COLO668 (cell line): ENCODE measurements around the gene CAPZB.

Experiments used
- DNase-seq: peaks from one replicate; lab custom pipeline; 2025; ENCODE audit not compliant: unreplicated experiment; lab: John Stamatoyannopoulos, UW

Gene CAPZB

DNA sequence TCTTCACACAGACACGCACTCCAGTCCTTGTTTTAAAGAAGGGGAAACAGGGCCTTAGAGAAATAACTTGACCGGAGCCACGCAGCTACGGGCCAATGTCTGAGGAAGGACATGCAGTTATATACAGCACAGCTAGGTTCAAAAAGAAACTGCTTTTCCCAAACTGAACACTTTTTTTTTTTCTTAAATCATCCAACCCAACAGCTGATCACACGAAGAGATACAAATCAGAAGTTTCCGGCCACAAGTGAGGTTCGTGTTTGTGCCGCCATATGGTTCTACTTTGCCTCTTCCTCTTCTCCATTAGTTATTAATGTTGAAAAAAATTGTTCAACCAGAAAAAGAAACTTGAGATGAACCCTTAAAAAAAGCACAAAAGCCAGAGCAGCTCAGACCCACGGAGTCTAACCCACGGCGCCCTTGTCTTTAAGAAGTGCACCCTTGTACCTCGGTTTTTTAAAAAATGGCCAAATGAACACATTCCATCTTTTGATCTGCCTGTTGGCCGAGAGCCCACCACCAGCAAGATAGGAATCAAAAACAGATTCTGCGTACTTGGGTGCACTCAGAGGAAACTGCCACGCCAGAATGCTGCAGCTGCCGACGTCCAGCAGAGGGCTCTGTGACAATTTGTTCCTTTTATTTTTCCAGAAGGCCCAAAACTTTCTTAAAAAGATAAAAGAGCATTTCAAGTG is 94.3 kb downstream of the CAPZB start:
- DNase-seq: peak; percentile 60

GRCh38 chr1:19390166-19390850 is 95.0 kb downstream of the CAPZB start:
- DNase-seq: no peak

DNA sequence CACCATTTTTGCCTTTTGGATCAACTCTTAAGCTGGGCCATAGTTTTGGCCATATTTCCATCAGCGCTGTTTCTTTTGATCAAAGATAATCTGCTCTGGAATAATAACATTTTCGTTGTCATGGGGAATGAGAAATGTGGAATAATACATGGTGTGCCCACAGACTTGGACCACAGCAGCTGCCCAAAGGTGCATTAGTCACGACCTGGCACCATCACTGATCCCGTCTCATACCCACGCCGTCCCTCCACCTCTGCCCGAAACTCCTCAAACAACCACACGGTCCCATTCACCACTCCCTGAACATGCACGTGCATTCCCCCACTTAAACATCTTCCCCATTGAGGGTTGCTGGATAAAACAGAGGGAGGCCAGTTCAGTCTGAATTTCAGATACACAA is 96.4 kb downstream of the CAPZB start:
- DNase-seq: no peak

GRCh38 chr1:19387045-19387467 is 98.3 kb downstream of the CAPZB start:
- no peak for DNase-seq

DNA sequence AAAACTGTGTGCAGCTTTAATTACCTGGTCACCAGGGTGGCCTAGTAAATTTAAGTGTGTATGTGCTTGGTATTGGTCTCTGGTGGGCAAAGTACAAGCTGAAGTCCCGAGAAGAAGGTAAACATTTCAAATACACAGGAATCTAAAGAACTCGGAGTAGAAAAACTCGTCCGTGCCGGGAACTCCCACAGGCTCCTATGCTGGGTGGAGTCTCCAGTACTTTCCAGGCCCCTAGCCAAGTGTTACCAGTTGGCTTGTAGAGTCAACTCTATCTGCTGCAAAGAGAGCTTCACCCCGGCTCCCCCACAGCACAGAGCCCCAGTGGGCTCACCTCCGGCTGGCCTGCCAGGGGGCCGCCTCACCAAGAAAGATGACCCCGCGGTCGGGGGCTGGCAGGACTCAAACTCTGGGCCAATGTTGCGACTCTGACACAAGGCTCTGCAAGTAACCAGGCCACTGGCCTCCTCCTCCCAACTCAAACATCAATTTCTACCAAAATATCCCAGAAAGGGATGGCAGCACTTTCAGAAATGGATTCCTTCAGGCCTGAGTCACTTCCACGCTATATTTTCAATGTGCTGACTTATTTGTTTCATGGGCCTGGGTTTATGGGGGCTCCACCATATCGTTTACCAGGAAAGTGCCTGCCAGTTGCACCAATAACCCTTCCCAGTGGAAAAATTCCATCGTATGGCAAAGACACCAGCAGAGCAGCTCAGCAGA is 99.3 kb downstream of the CAPZB start:
- DNase-seq: no peak

- no peak for DNase-seq
Observed at GRCh38 chr1:19385221-19385620, 100.1 kb downstream of the CAPZB start.

DNA sequence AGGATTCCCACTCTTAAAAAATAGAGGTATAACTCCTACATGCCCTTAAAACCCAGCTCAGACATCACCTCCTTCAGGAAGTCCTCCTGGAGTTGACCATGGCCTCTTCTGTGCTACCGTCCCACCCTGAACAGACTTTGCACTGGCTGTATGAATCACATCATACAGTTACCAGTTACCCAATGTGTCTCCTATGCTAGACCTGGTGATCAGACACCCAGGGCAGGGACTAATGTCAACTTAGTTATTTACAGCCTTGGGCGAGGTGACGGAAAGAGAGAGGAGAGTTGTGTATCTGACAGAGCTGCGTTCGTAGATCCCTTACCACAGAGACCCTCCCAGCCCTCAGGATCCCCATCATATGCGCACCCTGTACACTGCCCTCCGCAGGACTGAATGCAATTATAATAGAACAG is 100.6 kb downstream of the CAPZB start:
- no peak for DNase-seq

GRCh38 chr1:19384113-19384512 is 101.2 kb downstream of the CAPZB start:
- peak; percentile 87 for DNase-seq

GRCh38 chr1:19382222-19382621 is 103.1 kb downstream of the CAPZB start:
- DNase-seq: no peak

DNA sequence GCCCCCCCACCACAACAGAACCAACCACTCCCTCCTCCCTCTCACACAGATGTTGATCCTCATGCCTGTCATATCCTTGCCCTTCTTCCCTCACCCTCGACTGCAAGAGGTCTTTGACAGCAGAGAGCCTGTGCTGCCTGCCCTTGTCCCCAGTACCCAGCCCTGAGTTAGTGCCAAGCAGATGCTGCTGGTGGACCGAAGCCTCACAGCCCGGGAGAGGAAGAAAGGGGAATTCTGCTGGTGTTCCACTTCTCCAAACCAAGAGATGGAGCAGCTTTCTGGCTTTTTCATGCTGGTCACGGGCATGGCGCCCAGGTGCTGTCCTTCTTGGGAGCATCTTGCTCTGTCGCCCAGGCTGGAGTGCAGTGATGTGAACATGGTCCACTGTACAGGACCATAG is 104.1 kb downstream of the CAPZB start:
- no peak for DNase-seq

GRCh38 chr1:19377812-19378718 is 107.3 kb downstream of the CAPZB start:
- DNase-seq: no peak

DNA sequence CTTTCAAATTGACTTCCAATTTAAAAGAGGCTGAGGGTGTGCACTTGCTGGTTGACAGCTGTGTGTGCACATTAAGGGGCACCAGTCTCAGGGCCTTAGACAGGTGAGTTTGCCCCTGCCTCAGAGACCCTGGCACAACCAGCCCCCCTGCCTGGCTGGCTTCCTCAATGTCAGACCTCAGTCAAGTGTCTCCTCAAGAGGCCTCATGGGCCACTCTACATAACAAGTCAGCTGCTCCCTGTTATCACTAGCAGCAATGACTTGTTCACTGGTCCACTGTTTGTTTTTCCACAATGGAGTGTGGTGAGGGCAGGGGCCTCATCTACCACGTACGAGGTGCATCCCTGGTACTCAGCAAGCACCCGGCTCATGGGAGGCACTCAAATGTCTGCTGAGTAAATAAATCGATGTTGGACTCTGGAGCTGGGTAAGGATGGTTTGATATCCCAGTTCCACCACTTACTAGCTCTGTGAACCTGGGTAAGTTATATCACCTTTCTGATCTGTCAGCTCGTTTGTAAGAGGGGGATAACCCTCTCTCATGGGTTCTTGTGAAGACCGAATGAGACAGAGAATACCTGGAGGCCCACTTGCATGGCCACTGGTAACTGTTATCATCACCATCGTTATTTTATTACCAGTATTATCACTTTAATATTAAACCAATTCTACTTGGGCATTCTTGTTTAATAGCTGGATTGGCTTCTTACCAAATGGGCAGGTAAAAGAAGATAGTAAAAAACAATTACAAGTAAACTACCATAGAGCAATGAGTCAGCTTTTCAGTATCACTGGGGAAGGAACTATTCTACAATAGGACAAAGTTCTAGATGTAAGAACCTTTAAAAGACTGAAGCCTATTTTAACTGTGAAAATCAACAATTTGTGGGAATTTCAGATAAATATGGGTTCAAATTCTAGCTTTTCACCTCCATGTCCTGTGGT is 108.6 kb downstream of the CAPZB start:
- DNase-seq: peak; percentile 35

DNA sequence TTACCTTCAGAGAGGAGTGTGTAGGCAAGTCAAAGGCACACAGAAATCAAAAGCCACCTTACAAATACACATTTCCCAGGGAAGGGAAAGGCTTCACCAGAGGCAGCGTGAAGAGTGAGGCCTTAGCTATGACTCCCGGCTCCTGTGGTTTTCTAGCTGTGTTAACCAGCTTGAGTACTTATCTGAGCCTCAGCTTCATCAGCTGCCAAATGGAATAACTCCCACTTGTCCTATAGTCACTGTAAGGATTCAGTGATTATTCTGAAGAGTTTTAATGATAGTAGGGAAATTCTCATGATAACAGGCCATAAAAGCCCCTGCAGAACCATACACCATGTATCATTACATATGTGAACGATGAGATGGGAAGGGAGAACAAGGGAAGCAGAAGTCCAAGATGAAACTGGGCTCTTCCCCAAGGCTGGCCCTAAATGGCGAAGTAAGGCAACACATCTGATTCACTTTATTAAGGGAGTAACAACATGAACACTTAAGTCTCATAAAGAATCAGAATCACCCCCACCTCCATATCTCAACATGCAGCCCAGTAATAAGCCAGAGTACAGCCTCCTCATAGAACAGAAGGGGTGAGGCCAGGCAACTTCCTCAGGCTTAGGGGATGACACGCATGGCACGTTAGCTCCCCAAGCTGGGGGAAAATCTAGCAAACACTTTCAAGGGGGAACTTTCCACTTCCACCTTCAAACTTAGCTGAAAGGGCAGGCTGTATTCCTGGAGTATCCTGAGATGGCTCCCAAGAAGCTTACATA is 109.5 kb downstream of the CAPZB start:
- no peak for DNase-seq

- DNase-seq: no peak
Observed at GRCh38 chr1:19374926-19375325, 110.4 kb downstream of the CAPZB start.

DNA sequence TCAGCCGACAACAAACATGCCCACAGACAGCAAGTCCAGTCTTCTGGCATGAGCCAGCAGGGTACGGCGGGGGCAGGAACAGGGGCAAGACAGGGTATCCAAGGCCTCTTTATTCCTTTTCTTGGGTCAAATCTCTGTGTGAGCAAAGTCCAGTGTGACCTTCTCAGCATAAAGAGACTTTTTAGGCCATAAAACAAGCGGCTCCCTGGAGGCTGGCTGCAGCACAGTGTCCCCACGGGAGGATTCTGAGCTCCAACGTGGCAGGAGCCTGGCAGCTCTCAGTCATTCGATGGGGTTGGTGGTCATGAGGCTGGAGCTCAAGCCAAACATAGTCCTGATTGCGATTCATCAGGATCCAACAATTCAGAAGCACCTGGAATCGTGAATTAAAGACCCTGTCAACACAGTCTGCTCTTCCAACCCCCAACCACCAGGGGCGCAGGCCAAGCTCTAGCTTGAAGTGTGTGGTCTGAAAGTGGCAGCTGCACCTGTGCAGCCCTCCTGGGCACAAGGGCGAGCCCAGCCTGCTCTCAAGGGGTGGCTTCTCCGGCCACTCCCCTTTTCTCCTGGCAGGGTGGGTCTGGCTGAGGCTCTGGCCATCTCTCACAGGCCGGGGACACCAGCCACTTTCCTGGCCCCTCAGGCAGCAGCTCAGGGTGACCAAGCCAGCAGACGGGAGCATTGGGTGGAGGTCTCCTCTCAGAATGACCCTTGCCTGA is 111.1 kb downstream of the CAPZB start:
- DNase-seq: peak; percentile 40

DNA sequence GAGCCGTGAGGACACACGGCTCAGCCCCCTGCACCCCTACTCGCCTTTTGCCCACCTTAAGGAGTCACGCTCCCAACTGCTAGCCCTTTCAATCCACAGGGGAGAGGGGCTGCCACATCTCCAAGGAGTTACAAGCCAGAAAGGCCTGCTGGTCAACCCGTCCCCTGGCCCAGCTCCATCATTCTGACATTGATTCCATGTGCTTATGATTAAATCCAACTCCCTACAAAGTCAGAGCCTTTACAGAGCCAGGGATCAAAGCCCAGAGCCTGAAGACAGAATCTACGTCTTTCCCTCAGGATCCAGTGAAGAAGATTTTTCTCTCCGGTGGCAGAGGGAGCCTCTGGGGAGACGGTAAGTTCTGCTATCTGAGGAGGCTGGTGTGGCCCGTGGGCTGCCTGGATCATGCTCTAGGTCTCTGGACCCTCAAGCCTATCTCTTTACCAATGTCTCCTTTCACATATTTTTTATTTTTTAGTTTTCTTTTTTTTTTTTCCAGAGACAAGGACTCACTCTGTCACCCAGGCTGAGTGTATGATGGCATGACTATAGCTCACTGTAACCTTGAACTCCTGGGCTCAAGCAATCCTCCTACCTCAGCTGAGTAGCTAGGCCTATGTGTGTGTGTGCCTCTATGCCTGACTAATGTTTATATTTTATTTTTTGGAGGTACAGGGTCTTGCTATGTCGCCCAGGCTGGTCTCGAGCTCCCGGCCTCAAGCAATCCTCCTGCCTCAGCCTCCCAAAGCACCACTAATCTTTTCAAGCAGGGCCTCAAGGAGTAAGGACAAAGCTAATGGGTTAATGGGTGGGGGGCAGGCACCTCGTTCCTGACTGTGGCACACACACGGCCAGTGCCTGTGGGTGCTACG is 111.9 kb downstream of the CAPZB start:
- no peak for DNase-seq

- no peak for DNase-seq
Observed at GRCh38 chr1:19372602-19373001, 112.7 kb downstream of the CAPZB start.

DNA sequence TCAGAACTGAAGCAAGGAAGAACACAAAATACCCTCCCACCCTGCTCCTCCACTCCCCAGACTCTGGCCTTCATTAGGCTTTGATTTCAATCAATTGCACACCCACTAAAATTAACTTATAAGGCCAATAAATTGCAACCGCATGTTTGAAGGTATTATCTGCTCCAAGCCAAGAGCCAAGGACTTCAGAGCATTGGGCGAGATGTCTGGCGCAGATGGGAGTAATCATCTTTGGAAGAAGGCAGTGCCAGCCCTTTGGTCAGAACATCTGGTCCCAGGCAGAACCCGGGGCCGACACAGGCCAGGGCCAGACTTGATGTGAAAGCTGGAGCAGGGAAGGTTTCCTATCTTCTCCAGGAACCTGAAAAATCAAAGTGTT is 113.2 kb downstream of the CAPZB start:
- DNase-seq: no peak
